NOMO-1 treated with DMSO at 0.1 percent for 48 hours (cell line): Measurements from ENCODE around the gene FGFBP2.

Experiments
- DNase-seq: peaks from one replicate; lab custom pipeline; 2025; ENCODE audit not compliant: unreplicated experiment; lab: John Stamatoyannopoulos, UW

The FGFBP2 gene, protein sequence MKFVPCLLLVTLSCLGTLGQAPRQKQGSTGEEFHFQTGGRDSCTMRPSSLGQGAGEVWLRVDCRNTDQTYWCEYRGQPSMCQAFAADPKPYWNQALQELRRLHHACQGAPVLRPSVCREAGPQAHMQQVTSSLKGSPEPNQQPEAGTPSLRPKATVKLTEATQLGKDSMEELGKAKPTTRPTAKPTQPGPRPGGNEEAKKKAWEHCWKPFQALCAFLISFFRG

DNA sequence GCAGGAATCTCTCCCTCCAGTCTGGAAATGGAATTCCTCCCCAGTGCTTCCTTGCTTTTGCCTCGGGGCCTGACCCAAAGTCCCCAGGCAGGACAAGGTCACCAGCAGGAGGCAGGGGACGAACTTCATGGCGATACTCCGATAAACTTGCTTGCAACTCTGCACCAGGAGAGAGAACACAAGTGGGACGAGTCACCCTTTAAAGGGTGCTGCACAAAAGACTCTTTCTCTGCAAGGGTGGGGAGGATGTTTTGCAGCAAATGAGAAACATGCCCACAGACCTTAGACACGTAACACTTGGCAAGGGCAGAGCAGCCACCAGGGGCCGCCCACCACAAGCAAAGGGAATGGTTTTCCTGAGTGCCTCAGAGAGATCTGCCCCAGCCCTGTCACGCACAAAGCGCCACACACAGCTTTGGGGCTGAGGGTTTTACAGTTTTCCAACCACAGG, at the start of gene FGFBP2:
TSS of gene FGFBP2 (minus strand) at position 175 of the 451 bp plus-strand sequence. CDS start at position 129, 46 bp downstream.
- DNase-seq: peak; percentile 50

DNA sequence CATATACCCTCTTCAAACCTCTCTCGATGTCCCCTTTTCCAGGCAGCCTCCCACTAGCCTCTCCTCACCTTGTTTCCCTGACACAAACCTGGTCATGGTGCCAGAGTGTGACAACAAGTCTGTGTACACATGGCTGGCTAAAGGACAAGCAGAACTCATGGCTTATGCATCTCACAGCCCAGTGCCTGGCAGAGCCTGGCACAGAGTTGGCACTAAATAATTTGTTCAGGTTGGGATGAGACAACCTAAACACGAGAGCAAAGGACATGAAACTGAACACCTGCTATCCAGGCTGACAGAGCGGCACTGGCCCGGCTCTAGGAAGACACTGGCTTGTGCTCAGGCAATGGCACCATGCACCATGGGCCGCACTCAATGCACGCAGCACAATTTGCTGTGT, 48.2 kb upstream of the FGFBP2 start:
- DNase-seq: no peak

DNA sequence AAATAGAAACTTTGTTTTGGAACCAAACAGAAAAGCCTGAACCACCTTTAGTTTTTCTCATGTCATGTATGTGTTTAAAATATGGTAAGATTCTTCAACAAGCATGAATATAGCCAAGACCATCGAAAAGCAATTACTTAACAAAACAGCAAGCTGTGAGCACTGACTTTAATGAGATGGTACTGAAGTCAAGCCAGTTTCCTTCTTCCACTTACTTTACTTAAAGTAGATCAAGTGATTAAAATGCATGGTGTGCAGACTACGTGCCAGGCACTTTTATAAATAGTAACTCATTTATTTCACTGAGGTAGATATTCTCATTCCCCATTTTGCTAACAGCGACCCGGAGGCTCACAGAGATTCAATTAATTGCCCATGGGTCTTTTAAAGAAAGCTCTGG, 46.2 kb upstream of the FGFBP2 start:
- no peak for DNase-seq

DNA sequence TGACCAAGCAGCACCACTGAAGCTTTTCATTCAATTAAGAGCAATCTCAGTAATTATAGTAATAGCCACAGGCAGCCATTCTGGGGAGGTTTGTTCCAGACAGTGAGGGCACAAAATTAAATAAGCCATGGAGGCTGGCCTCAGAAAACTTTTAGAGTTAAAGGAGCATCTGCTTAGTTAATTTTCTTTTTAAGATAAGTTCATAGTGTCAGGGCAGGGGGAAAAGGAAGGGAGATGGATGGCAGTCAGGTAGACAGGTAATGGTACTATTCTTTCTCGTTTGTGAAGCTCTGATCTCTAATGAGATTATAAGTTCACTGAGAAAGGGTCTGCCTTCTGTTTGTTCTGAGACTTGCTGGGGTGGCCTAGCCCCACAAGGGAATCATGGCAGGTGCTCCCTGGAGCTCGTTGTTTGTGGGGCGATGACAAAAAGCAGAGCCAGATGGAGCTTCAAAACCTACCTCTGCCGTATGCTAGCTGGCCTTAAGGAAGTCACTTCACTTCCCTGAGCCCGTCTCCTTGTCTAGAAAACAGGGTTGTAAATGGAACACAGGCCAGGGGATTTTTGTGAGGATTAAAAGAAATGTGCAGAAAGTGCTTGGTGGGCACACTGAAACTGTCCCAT, 44.6 kb upstream of the FGFBP2 start:
- DNase-seq: no peak

DNA sequence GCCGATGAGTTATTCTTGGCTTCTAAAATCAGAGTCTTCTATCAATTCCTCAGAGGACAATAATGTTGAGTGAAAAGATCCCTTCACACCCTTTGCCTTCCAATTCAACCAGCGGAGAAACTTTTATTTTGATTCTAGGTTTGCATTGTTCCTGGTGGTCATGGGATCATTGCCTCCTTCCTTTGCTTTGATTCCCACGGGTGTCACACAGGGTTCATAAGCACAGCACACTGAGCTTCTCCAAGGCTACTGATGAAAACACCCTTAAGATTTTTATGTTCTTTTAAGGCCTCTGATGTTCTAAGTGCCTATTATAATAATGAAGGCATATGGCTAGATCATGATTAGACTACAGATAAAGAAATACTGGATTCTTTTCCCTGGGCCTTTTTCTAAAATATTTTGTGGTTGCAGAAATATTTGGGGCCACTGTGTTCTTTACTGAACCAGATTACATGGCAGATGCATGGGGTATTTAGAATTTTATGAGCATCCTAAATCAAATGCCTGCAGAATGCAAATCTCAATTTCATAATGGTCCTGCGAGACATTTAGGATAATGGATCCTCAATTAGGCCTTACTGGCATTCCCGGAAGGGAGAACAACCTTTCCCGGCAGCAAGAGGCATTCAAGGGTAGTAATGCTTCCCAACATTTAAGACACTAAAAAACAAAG, 43.9 kb upstream of the FGFBP2 start:
- no peak for DNase-seq

DNA sequence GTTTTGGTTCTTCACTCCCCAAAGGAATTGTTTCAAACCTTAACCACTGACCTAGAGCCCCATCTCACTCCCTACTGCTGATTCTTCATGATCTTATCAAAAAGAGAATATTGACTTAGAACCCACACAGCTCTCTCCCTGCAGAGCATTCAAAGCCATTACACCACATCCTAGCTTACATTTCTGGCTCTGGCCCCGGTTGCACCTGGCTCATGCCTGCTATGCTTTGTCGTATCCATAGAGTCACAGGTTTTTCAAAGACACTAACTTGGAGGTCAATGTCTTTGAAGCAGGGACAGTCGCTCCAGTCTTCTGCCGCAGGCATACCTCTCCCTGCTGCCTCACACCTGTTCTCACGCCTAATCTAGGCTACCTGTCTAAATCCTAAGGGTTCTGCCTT, 42.7 kb upstream of the FGFBP2 start:
- DNase-seq: no peak

DNA sequence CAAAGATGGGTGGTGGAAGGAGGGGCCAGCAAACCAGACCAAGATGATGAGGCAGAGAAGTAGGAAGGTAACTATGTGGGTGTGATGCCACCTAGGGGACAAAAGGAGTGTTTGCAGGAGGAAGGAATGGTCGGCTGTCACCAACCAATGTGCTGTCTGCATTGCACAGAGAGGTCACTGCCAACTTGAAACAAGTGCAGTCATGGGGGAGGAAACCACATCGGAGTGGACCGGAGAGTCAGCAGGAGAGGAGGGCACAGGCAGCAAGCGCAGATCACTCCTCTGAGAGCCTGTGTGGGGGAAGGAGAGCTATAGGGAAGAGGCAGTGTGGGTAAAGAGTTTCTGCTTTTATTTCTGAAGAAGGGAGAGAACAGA, 38.5 kb upstream of the FGFBP2 start:
- DNase-seq: peak; percentile 80

DNA sequence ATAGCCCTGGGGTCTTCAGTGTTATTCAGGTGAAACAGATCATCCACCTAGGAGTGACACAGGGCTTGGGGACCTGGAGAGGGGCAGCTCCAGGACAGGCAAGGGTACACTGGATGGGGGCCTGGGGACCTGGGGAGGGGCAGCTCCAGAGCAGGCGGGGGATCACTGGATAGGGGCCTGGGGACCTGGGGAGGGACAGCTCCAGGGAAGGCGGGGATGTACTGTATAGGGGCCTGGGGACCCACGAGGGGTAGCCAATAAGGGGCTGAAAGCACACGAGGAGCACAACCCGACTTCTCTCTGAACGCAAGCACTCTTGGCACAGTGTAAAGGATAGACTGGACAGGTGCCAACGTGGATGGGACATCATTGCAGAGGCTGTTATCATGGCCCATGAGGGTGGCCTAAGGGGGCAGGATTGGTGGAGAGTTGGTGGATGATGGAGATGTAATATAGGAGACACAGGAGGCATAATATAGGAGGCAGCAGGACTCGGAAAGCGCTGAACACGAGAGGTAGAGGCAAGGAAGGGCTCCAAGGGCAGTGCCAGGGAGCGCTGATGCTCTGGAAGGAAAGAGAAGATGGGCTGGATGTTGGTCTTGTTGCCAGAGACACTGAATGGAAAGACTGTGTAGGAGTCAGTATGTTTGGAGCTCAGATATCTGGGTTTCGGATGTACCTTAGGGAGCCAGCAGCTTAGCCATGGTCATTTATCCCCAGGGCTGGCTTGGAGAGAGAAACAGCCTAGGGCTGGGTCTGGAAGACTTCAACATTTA, 37.9 kb upstream of the FGFBP2 start:
- DNase-seq: no peak

DNA sequence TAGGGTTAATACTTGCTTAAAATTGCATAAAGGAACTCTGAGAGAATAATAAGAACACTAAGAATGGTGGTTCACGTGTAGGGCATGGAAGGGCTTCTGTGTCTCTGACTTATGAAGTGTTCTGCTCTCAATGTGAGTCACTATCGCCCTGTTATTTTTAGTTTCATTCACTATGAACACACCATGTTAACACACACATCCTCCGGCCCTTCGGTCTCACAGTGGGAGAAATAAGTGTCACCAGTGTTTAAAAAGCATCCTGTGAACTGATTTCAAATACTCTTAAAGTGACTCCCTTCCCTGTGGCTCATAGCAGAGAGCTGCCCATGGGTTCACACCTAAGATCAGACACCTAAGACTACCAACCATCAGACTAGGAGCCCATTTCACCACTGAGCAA, 33.8 kb upstream of the FGFBP2 start:
- DNase-seq: no peak

DNA sequence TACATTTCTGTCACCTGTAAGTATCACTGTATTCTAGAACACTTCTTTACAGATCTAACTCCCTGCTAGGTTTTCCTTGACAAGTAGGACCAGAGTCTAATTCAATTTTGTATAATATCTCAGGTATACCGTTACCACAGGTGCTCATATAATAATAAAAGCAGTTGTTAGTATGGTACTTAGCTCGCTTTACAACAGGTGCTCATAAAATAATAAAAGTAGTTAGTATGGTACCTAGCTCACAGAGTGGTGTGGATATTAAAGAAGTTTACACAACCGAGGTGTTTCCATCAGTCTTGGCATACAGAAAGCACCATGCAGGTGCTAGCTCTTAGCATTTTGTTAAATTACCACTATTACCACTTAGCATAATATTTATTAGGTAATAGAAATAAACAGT, 32.9 kb upstream of the FGFBP2 start:
- DNase-seq: no peak

DNA sequence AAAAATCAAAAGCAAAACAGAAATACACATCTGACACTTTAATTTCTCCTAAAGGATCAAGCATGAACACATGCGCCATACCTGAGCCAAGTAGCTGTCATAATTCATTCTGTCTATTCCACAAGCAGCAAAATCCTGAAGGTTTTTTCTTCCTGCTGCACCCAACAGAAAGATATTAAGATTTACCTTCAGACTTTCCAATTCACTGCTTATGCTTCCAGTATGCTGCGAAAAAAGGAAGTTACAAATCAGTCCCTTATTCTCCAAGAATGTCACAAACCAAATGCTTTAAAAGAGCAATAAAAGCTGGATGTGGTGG, 29.2 kb upstream of the FGFBP2 start:
- DNase-seq: peak; percentile 61

DNA sequence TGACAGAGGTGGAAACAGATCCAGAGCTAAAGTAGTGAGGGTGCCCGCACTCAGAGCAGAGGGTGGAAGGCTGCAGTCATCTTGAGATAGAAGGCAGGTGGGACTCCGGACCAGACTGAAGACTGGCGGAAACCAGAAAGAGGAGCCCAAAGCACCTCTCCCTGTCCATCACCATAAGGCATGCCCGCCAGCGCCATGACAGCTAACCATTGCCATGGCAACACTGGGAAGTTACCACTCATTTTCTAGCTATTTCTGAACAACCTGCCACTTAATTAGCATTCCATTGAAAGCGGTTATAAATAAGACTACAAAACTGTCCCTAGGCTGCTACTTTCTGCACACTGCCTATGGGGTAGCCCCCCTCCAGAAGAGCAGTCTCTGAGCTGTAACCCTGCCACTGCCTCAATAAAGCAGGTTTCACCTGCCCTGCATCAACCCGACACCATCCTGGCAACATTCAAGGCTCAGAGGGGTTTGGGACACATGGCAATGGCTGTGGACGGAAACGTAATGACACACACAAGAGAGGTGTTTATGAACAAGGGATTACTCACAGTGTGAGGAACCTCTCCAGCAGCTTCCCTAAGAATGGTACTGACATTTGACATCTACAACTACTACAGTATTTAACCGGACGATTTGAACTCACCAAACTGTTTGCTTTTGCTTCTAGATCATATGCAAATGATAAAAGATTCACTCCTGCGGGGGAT, 27.8 kb upstream of the FGFBP2 start:
- DNase-seq: no peak

DNA sequence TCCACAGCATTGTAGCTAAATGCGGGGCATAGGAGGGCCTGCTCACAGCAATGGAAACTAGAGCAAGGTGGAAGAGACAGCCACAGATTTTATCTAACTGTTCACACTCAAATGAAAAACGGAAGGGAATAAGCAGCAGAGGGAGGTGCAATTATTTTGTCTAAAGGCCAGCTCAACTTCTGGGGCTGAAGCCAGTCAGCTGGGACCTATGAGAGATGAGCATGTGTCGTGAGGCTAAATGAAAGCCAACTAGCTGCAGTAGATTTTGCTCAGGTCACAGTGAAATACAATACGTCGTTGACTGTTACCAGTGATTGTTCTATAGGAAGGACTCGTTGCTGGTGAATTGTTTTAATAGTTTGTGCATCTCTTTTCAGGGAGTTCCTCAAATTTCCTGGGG, 26.4 kb upstream of the FGFBP2 start:
- no peak for DNase-seq

DNA sequence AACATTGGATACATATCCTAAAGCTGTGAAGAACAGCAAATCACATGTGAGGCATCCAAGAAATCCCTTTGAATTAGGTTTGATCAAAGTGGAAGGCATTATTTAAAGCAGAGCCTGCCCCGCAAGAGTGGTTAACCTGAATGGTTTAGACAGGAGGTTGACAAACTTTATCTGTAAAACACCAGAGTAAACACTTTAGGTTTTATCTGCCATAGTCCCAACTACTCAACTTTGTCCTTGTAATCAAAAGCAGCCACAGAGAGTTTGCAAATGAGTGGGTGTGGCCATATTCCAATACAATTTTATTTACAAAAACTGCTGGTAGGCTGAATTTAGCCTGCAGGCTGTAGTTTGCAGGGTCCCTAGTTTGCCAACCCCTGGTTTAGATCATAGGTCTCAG, 25.2 kb upstream of the FGFBP2 start:
- DNase-seq: no peak

DNA sequence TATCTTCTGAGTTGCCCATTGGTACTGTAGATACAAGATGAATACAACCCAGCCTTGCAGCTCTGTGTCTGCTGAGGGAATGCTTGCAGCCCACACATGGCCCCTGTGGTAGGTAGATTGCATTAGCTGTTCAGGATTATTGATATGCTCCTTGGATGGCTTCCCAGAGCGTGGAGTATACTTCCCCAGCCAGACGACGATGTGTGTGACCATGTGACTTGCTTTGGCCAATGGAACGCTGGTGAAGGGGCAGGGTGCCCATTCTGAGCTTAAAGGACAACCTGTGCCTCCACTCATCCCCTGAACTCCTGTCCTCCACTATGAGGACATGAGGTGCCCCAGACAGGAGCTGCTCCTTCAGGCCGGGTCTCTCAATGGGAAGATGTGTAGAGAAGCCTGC, 23.9 kb upstream of the FGFBP2 start:
- DNase-seq: no peak

DNA sequence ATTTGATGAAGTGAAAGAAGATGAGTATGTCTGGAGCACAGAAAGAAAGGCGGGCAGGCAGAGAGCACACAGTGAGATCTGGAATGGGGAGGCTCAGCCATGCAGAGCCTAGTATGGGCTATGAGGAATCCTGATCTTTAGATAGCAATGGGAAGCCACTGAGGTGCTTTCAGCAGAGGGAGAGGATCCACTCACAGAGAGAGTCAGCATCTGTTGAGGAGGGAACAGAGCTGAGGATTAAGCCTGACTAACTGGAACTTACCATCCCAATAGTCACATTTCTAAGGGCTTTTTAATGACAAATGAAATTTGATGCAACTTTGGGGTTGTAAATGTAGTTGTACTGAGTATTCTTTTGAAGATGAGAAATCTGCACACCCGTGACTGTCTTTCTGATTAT, 20.6 kb upstream of the FGFBP2 start:
- no peak for DNase-seq

DNA sequence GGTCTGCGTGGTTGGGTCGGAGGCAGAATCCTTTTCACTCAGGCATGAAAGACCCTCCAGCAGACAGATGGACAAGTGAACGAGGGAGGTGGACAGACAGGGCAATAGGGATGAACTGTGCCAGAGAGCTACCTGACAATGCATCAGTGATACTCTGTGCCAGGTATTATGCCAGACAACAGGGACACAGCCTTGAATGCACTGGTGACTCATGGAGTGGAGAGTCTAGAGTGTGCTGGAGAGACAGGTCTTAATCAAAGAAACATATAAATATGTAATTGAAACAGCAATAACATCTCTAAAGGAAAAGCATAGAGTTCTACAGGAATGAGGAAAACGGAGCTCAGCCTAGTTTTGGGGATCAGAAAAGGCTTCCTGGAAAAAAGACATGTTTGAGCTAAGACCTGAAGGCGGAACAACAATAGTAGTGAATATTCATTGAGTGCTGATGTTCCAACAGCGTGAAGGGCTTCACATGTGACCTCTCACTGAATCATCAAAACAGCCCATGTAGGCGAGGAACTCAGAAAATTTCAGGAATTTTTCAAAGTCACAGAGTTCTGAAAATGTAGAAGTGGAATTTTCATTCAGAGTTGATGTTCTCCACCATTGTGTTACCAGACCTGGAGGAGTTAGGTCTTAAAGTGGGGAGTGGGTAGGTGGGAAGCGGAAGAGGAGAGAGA, 20.0 kb upstream of the FGFBP2 start:
- DNase-seq: no peak

DNA sequence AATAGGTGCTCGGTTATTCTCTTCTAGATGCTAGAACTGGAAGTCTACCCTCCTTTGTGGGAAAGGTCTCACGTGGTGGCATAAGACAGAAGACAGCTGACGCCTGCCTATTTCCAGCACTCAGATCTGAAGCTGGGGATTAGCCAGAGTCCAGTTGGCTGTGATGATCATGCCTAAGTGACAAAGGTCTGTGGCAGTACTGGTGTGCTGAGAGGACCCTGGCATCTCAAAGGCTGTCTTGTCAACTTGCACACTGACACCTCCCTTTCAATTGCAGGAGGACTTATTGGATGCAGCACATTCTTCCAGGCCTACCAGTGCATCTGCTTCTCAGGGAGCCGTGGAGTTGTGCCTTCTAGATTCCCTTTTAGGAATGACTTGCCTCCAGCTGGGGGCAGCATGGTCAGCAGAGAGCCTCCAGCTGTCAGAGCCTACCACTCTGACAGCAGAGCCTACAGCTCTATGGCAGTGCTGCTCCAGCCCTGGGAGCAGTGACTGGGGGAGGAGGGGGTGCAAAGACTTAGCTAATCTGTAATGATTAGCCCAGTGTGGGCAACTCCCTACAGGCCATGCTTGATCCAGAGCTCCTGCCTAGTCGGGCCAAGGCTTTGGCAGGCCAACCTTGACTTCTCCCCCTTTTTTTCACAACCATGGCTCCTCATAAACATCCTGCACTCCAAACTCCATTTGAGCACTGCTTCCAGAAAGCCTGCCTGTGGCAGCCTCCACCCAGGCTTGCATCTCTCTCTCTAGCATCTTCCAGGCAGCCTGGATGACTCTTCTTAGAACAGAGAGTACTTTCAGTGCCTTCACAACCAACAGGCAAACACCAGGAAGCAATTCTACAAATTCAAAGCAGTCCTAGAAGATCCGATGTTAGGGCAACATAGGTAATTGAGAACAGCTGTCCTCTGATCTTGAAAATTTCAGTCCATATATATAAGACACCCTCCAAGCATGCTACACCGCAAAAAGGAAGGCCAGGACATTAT, 13.8 kb upstream of the FGFBP2 start:
- DNase-seq: no peak

DNA sequence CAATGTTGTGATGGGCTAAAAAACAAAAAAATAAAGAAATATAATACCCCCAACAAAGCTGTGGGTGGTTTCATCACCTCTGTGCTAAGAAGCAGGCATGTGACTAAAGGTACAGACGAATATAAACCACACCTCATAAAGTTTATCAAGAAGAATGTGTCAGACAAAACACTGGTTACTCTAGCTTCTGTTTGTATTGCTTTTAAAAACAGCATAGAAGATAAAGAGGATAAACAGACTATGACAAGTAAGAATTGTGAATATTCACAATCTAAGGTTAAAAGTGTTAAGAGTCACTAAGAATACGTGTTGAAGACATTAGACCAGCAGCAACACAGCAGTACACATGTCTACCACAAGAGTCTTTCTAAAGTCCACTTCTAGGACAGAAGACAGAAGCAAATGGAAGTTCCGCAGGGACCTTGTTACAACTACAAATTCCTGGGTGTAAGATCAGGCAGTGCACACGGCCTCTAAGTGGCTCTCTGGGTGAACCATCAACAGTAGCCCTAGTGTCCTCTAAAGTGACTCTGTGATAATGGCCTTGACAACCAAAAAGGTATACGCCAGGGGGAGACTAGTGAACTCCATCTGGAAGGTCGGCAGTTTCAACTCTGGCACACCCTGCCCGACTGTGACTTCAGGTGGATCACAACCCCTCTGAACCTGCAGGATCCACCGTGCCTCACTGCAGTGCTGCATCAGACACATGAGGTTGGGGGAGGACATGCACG, 8.3 kb upstream of the FGFBP2 start:
- DNase-seq: no peak
